GM12878 (cell line): ENCODE results near the gene WDR64. TPM values are rescaled to one million over a fixed set of nuclear protein-coding genes. Genes with fewer than 3 reads are reported as not detected.

Experiments
- ATAC-seq: fragments of 200-7000 bp; cut with Tn5 transposase; 3 replicates; pipeline ENCODE4 v1.9.1; 2020; ENCODE audit warnings: mild to moderate bottlenecking, moderate library complexity
- BruUV-seq: library from RNA; stranded (reverse); fragments of 400-500 nt; replicated peaks from 2 replicates; lab custom pipeline; 2021; lab: Mats Ljungman, UMichigan
- CTCF ChIA-PET: fragments of 300-600 bp; sonication (Branson Sonifier 250); formaldehyde crosslinking; extraction: SDS; loops from one replicate; lab custom pipeline; 2021; ENCODE audit warnings: inconsistent platforms; lab: Yijun Ruan, JAX
- POLR2A ChIA-PET: fragments of 350-600 bp; formaldehyde crosslinking; extraction: SDS; loops from one replicate; lab custom pipeline; 2021; ENCODE audit warnings: inconsistent platforms; lab: Charles Lee
- RAD21 ChIA-PET: fragments of 300-600 bp; sonication (Branson Sonifier 250); formaldehyde crosslinking; loops from one replicate; lab custom pipeline; 2023; ENCODE audit warnings: antibody characterized with exemption; ENCODE audit not compliant: unreplicated experiment; lab: Charles Lee
- SMC1A ChIA-PET: fragments of 300-600 bp; sonication (Branson Sonifier 250); formaldehyde crosslinking; loops from one replicate; lab custom pipeline; 2023; ENCODE audit not compliant: unreplicated experiment, uncharacterized antibody; lab: Charles Lee
- DNase-seq: peaks from one replicate; pipeline ENCODE4 v3.0.0-alpha.2; 2011; ENCODE audit warnings: low read depth, low spot score
- FAIRE-seq: peaks from 3 replicates; lab custom pipeline; 2011; peaks lifted over from hg19 to GRCh38; lab: Jason Lieb, UNC
- H2AFZ ChIP-seq: 2 replicates; pipeline ENCODE4 v1.6.0; 2011; ENCODE audit warnings: low read depth, low read length, control low read depth; ENCODE audit not compliant: control insufficient read depth
- H3K27ac ChIP-seq: 2 replicates; pipeline ENCODE4 v1.5.1; 2011; ENCODE audit warnings: control low read depth; ENCODE audit not compliant: control insufficient read depth, insufficient read depth
- H3K27me3 ChIP-seq, 2 experiments: replicated peaks in 1 of 2; 2 replicates each; pipeline versions ENCODE4 v1.6.0 to v1.6.1; 2011; ENCODE audit warnings: low read length in 1 of 2; ENCODE audit not compliant: control insufficient read depth in 2 of 2, insufficient read depth in 2 of 2
- H3K36me3 ChIP-seq, 2 experiments: 2 replicates each; pipeline ENCODE4 v1.5.1; 2011; ENCODE audit warnings: low read length in 1 of 2; ENCODE audit not compliant: control insufficient read depth in 2 of 2, insufficient read depth in 2 of 2
- H3K4me1 ChIP-seq: 2 replicates; pipeline ENCODE4 v1.6.1; 2011; ENCODE audit warnings: mild to moderate bottlenecking, low read length, moderate library complexity, mixed read lengths; ENCODE audit not compliant: control insufficient read depth, insufficient read depth
- H3K4me2 ChIP-seq: 2 replicates; pipeline ENCODE4 v1.6.0; 2011; ENCODE audit warnings: control low read depth; ENCODE audit not compliant: control insufficient read depth, insufficient read depth
- H3K4me3 ChIP-seq: fragments of 200-600 bp; sonication (generic); 2 replicates; pipeline ENCODE4 v1.5.1; 2016
- H3K79me2 ChIP-seq: 2 replicates; pipeline ENCODE4 v1.6.0; 2011; ENCODE audit warnings: low read length; ENCODE audit not compliant: control insufficient read depth, insufficient read depth
- H3K9ac ChIP-seq: 2 replicates; pipeline ENCODE4 v1.8.0; 2011; ENCODE audit warnings: low read length, control low read depth, mixed read lengths; ENCODE audit not compliant: control insufficient read depth, insufficient read depth
- H3K9me3 ChIP-seq: replicated peaks from 3 replicates; pipeline ENCODE4 v1.5.1; 2011; ENCODE audit warnings: mild to moderate bottlenecking, low read length; ENCODE audit not compliant: control insufficient read depth, insufficient read depth
- H4K20me1 ChIP-seq: 2 replicates; pipeline ENCODE4 v1.6.0; 2011; ENCODE audit not compliant: control insufficient read depth, insufficient read depth
- BRCA1 ChIP-seq: IDR thresholded peaks from 2 replicates; pipeline ENCODE4 v1.6.1; 2011; ENCODE audit warnings: low read depth, low read length, improper control_type of control experiment
- CTCF ChIP-seq, 3 experiments: IDR thresholded peaks in 2 of 3; conservative IDR thresholded peaks in 1 of 3; 2 replicates each; pipeline ENCODE4 v1.5.1; 2011; ENCODE audit warnings: low read depth in 3 of 3, low read length in 3 of 3, mild to moderate bottlenecking in 3 of 3, control low read depth in 2 of 3, moderate library complexity in 2 of 3, inconsistent platforms in 1 of 3, mixed read lengths in 1 of 3; ENCODE audit not compliant: control insufficient read depth in 2 of 3, insufficient read depth in 1 of 3; ENCODE audit errors: extremely low read depth in 1 of 3
- FOXM1 ChIP-seq: IDR thresholded peaks from 2 replicates; pipeline ENCODE4 v1.6.1; 2012; ENCODE audit warnings: low read depth, mild to moderate bottlenecking, inconsistent platforms, low read length, moderate library complexity
- MTA3 ChIP-seq: IDR thresholded peaks from 2 replicates; pipeline ENCODE4 v1.6.1; 2012; ENCODE audit warnings: low read length, inconsistent platforms, borderline replicate concordance
- MXI1 ChIP-seq: fragments of 150-350 bp; IDR thresholded peaks from 2 replicates; pipeline ENCODE4 v1.6.1; 2011; ENCODE audit warnings: low read depth, mild to moderate bottlenecking, inconsistent platforms, low read length, improper control_type of control experiment
- MYB ChIP-seq: fragments of 150-350 bp; IDR thresholded peaks from 2 replicates; pipeline ENCODE4 v1.6.1; 2014; ENCODE audit warnings: mild to moderate bottlenecking, low read depth, low read length, borderline replicate concordance
- RB1 ChIP-seq: fragments of 450-650 bp; formaldehyde crosslinking; IDR thresholded peaks from 2 replicates; pipeline ENCODE4 v1.6.1; 2017; ENCODE audit warnings: mild to moderate bottlenecking, borderline replicate concordance
- SREBF1 ChIP-seq: IDR thresholded peaks from 2 replicates; pipeline ENCODE4 v1.6.1; 2012; ENCODE audit warnings: mild to moderate bottlenecking, low read length
- STAT3 ChIP-seq: IDR thresholded peaks from 2 replicates; pipeline ENCODE4 v1.6.1; 2011; ENCODE audit warnings: low read depth, low read length, improper control_type of control experiment
- SUZ12 ChIP-seq: fragments of 200-600 bp; sonication (generic); IDR thresholded peaks from one replicate; pipeline ENCODE4 v1.6.1; 2018; ENCODE audit warnings: antibody characterized with exemption, mild to moderate bottlenecking; ENCODE audit not compliant: unreplicated experiment
- TARDBP ChIP-seq: IDR thresholded peaks from 2 replicates; pipeline ENCODE4 v1.6.1; 2016; ENCODE audit warnings: borderline replicate concordance
- WRNIP1 ChIP-seq: IDR thresholded peaks from 2 replicates; pipeline ENCODE4 v1.6.1; 2011; ENCODE audit warnings: low read depth, low read length, improper control_type of control experiment, borderline replicate concordance
- YY1 ChIP-seq: IDR thresholded peaks from 2 replicates; pipeline ENCODE4 v1.6.1; 2011; ENCODE audit warnings: low read depth, mild to moderate bottlenecking, low read length
- in situ Hi-C: fragments of 300-500 bp; cut with MboI; formaldehyde crosslinking; loops from 9 replicates; pipeline ENCODE4 v1.14.3; 2018; ENCODE audit warnings: mixed read lengths
- intact Hi-C: fragments of 100-400 bp; cut with micrococcal nuclease; formaldehyde crosslinking; loops from one replicate; pipeline ENCODE4 v1.14.2; 2022; ENCODE audit not compliant: unreplicated experiment
- polyA plus RNA-seq, 11 experiments: library from polyadenylated mRNA; depleted of rRNA in 4 of 11; unstranded in 6 of 11; stranded (reverse) in 5 of 11; fragments of >200 nt; fragmentation: Nextera tagmentation in 4 of 11; fragmentation: Illumina TruSeq in 1 of 11; extraction: Ambion mirVana in 4 of 11; extraction: Trizol in 1 of 11; gene quantifications; 1 replicate in 1 of 11; 2 replicates in 10 of 11; pipeline versions ENCODE4 v1.2.1 to v1.2.3, GENCODE V29; 2011 to 2016; ENCODE audit warnings: inconsistent platforms in 2 of 11, missing spikeins in 2 of 11, low read depth in 1 of 11
- total RNA-seq, 4 experiments: library from RNA; depleted of rRNA in 3 of 4; stranded (reverse); fragments of >200 nt in 3 of 4; fragmentation: Illumina TruSeq in 1 of 4; extraction: Trizol in 1 of 4; gene quantifications; 2 replicates each; pipeline versions ENCODE4 v1.2.1 to v1.2.3, GENCODE V29; 2013 to 2021
- TF ChIP-seq, protein P1 (sequence below): IDR thresholded peaks from 2 replicates; pipeline ENCODE4 v1.6.1; 2012; ENCODE audit warnings: improper control_type of control experiment, low read depth, low read length; ENCODE audit not compliant: insufficient replicate concordance
- TF ChIP-seq, protein P2 (sequence below): IDR thresholded peaks from 2 replicates; pipeline ENCODE4 v1.6.1; 2012; ENCODE audit warnings: low read depth, low read length, improper control_type of control experiment

The WDR64 gene
- total and polyA plus RNA-seq, 10 of the 15 experiments (the other 5 are each of a cell fraction or from before 2014, with no cell fraction given), result 0.01 TPM; not detected in 9

GRCh38 chr1:241825581-241825980 is 173.5 kb downstream of the WDR64 start:
- FAIRE-seq (no peak), ATAC-seq (no peak), DNase-seq (no peak)
- ChIA-PET POLR2A (no interaction called here), CTCF (interaction anchor here (0.6 to 1.0 kb wide), 4 partner anchors 9 to 176 kb away, joined by 3 read pairs; no protein-coding TSS in a partner anchor), SMC1A (no interaction called here), RAD21 (interaction anchor here (1.8 kb wide), 1 partner anchor 14 kb away, joined by 8 read pairs; no protein-coding TSS in a partner anchor)
- no TSS peak for BruUV-seq
- in situ Hi-C loops, result no loop called here
- no peaks in the 10 kb centered on the region for H4K20me1 ChIP-seq
- H3K4me1 ChIP-seq, result no peaks in the 10 kb centered on the region
- TF ChIP-seq CTCF (IDR thresholded peaks at IDR 0.05 in 2 of 3, conservative IDR thresholded peaks at IDR 0.05 in 1 of 3; ENCODE audit: control insufficient read depth in 2 of 3, extremely low read depth in 1 of 3, insufficient read depth in 1 of 3, low read depth in 3 of 3, low read length in 3 of 3) (no peak), BRCA1 (no peak), STAT3 (no peak), WRNIP1 (no peak), MXI1 (no peak), TARDBP (no peak), RB1 (no peak), MTA3 (no peak), FOXM1 (no peak), SUZ12 (no peak), YY1 (no peak), MYB (no peak), SREBF1 (no peak)
- TF ChIP-seq, protein P1, sequence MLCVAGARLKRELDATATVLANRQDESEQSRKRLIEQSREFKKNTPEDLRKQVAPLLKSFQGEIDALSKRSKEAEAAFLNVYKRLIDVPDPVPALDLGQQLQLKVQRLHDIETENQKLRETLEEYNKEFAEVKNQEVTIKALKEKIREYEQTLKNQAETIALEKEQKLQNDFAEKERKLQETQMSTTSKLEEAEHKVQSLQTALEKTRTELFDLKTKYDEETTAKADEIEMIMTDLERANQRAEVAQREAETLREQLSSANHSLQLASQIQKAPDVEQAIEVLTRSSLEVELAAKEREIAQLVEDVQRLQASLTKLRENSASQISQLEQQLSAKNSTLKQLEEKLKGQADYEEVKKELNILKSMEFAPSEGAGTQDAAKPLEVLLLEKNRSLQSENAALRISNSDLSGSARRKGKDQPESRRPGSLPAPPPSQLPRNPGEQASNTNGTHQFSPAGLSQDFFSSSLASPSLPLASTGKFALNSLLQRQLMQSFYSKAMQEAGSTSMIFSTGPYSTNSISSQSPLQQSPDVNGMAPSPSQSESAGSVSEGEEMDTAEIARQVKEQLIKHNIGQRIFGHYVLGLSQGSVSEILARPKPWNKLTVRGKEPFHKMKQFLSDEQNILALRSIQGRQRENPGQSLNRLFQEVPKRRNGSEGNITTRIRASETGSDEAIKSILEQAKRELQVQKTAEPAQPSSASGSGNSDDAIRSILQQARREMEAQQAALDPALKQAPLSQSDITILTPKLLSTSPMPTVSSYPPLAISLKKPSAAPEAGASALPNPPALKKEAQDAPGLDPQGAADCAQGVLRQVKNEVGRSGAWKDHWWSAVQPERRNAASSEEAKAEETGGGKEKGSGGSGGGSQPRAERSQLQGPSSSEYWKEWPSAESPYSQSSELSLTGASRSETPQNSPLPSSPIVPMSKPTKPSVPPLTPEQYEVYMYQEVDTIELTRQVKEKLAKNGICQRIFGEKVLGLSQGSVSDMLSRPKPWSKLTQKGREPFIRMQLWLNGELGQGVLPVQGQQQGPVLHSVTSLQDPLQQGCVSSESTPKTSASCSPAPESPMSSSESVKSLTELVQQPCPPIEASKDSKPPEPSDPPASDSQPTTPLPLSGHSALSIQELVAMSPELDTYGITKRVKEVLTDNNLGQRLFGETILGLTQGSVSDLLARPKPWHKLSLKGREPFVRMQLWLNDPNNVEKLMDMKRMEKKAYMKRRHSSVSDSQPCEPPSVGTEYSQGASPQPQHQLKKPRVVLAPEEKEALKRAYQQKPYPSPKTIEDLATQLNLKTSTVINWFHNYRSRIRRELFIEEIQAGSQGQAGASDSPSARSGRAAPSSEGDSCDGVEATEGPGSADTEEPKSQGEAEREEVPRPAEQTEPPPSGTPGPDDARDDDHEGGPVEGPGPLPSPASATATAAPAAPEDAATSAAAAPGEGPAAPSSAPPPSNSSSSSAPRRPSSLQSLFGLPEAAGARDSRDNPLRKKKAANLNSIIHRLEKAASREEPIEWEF, result no peak
- TF ChIP-seq, protein P2, sequence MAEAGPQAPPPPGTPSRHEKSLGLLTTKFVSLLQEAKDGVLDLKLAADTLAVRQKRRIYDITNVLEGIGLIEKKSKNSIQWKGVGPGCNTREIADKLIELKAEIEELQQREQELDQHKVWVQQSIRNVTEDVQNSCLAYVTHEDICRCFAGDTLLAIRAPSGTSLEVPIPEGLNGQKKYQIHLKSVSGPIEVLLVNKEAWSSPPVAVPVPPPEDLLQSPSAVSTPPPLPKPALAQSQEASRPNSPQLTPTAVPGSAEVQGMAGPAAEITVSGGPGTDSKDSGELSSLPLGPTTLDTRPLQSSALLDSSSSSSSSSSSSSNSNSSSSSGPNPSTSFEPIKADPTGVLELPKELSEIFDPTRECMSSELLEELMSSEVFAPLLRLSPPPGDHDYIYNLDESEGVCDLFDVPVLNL, result no peak
- H3K79me2 ChIP-seq, result no peaks in the 10 kb centered on the region
- H3K27ac ChIP-seq, result no peak overlapping the region
- no peak overlapping the region for H3K4me2 ChIP-seq
- H3K9ac ChIP-seq, result no peak overlapping the region
- H2AFZ ChIP-seq, result no peak overlapping the region
- no peaks in the 10 kb centered on the region for H3K27me3 ChIP-seq
- no peak overlapping the region for H3K4me3 ChIP-seq
- intact Hi-C loops, result no loop called here
- no peaks in the 10 kb centered on the region for H3K36me3 ChIP-seq
- H3K9me3 ChIP-seq, result no peaks in the 10 kb centered on the region
